Fibroblast of lung (primary cell): ENCODE results near the gene NOP14.

Source experiments
- CTCF ChIP-seq, 2 donors: IDR thresholded peaks in 1 of 2; conservative IDR thresholded peaks in 1 of 2; 1 replicate in 1 of 2; 2 replicates in 1 of 2; pipeline ENCODE4 v1.5.1; 2011 to 2012; ENCODE audit warnings: low read length in 2 of 2, control low read depth in 1 of 2, inconsistent platforms in 1 of 2, low read depth in 1 of 2, mild to moderate bottlenecking in 1 of 2
- EZH2 ChIP-seq: IDR thresholded peaks from 2 replicates; pipeline ENCODE4 v1.5.1; 2012; ENCODE audit warnings: low read length, control low read depth, mild to moderate bottlenecking; ENCODE audit errors: missing control alignments

- TF ChIP-seq CTCF (conservative IDR thresholded peaks at IDR 0.05 in 1 of 2, IDR thresholded peaks at IDR 0.05 in 1 of 2; ENCODE audit: low read depth in 1 of 2, low read length in 2 of 2) (peak in 1 of 2 donors; percentile 6), EZH2 (no peak)
These were observed at the start of gene NOP14, which contains the start of gene GRK4 for GRCh38 chr4:2963175-2963965.
